ENCODE measurements around the gene FYN. TPM values are rescaled to one million over a fixed set of nuclear protein-coding genes. Genes with fewer than 3 reads are reported as not detected.
A peak's percentile ranks its signal among the peaks of the same experiment; 100 is the strongest.

The FYN gene
- total RNA-seq, 1 donor = 91.9 TPM

GRCh38 chr6:111885373-111886027, 12.2 kb upstream of the FYN start:
- DNase-seq (ENCODE audit: low read depth) = no peak
- H3K4me3 ChIP-seq (ENCODE audit: low read depth, low read length) = no peak overlapping the region
- TF ChIP-seq, protein P1, sequence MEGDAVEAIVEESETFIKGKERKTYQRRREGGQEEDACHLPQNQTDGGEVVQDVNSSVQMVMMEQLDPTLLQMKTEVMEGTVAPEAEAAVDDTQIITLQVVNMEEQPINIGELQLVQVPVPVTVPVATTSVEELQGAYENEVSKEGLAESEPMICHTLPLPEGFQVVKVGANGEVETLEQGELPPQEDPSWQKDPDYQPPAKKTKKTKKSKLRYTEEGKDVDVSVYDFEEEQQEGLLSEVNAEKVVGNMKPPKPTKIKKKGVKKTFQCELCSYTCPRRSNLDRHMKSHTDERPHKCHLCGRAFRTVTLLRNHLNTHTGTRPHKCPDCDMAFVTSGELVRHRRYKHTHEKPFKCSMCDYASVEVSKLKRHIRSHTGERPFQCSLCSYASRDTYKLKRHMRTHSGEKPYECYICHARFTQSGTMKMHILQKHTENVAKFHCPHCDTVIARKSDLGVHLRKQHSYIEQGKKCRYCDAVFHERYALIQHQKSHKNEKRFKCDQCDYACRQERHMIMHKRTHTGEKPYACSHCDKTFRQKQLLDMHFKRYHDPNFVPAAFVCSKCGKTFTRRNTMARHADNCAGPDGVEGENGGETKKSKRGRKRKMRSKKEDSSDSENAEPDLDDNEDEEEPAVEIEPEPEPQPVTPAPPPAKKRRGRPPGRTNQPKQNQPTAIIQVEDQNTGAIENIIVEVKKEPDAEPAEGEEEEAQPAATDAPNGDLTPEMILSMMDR (IDR thresholded peaks at IDR 0.05; ENCODE audit: insufficient read depth, low read length) = no peak

GRCh38 chr6:111884068-111884467, 10.8 kb upstream of the FYN start:
- no peak for DNase-seq (ENCODE audit: low read depth)
- no peak overlapping the region for H3K4me3 ChIP-seq (ENCODE audit: low read depth, low read length)
- TF ChIP-seq, protein P1 (IDR thresholded peaks at IDR 0.05; ENCODE audit: insufficient read depth, low read length) = no peak

DNA sequence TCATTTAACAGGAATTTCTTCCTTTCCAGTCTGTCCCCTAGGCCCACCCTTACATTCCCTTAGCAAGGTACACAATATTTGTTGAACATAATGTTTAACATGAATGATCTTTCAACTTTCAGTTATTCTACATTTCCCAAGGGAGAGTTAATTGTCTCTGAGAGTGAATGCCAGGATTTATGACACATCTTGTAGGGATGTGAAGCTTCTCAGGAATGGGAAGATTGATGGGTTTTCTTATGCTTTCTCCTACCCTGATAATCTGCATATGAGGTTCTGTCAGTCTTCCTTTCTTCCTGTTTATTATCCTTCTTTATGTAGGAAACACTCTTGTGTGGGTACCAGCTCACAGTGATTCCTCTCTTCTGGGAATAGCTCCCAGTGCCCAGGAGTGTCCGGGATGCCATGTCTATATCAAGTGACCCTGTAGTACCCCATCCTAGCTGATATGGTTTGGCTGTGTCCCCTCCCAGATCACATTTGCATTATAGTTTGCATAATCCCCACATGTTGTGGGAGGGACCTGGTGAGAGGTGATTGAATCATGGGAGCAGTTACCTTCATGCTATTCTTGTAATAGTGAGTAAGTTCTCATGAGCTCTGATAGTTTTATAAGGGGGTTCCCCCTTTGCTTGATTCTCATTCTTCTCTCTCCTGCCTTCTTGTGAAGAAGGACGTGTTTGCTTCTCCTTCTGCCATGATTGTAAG, 7.1 kb upstream of the FYN start:
- TF ChIP-seq, protein P1 (IDR thresholded peaks at IDR 0.05; ENCODE audit: insufficient read depth, low read length) = no peak
- no peak overlapping the region for H3K4me3 ChIP-seq (ENCODE audit: low read depth, low read length)
- DNase-seq (ENCODE audit: low read depth) = peak; percentile 47

- DNase-seq (ENCODE audit: low read depth) = no peak
- H3K4me3 ChIP-seq (ENCODE audit: low read depth, low read length) = no peak overlapping the region
- TF ChIP-seq, protein P1 (IDR thresholded peaks at IDR 0.05; ENCODE audit: insufficient read depth, low read length) = no peak
These were observed 2.5 kb upstream of the FYN start for GRCh38 chr6:111875741-111876140.

GRCh38 chr6:111874025-111874415, 768 bp upstream of the FYN start:
- DNase-seq (ENCODE audit: low read depth) = no peak
- H3K4me3 ChIP-seq (ENCODE audit: low read depth, low read length) = peak overlapping the region; percentile 84
- TF ChIP-seq, protein P1 (IDR thresholded peaks at IDR 0.05; ENCODE audit: insufficient read depth, low read length) = no peak

- DNase-seq (ENCODE audit: low read depth) = peak; percentile 55
- peak overlapping the region; percentile 80 for H3K4me3 ChIP-seq (ENCODE audit: low read depth, low read length)
- TF ChIP-seq, protein P1 (IDR thresholded peaks at IDR 0.05; ENCODE audit: insufficient read depth, low read length) = no peak
These were observed 663 bp downstream of the FYN start for GRCh38 chr6:111872401-111873177.

All from fibroblast of the aortic adventitia (primary cell).